ENCODE data around the gene KCTD12. TPM values are rescaled to one million over a fixed set of nuclear protein-coding genes. Genes with fewer than 3 reads are reported as not detected.

Gene KCTD12
- total RNA-seq, 1 experiment from 2014 or later = 2.8 TPM

DNA sequence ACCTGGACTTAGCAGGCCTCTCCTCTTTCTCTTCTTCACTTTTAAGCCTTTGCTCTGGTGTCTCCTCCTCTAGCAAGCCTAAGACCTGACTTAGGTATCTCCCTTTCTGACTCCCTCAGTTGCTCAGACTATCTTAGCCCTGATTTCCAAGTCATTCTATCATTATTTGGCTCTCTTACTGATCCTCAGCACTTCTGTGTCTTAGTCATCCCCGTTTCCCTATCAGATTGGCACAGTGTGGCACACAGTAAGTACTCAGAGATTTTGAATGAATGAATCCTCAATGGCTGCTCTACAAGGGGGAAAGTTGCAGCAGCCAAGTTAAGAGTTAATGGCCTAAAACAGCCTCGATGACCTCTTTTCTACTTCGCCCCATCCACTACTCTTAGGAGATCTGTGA, 8.2 kb downstream of the KCTD12 start:
- H3K36me3 Mint-ChIP-seq (ENCODE audit: insufficient read depth, unreplicated experiment) = no peaks in the 10 kb centered on the region
- no peak overlapping the region for H3K27ac Mint-ChIP-seq (ENCODE audit: unreplicated experiment)
- CTCF ChIA-PET = no interaction called here
- no peaks in the 10 kb centered on the region for H3K4me1 Mint-ChIP-seq (ENCODE audit: low read depth, unreplicated experiment)
- H3K27me3 Mint-ChIP-seq (ENCODE audit: unreplicated experiment) = no peaks in the 10 kb centered on the region
- H3K9me3 Mint-ChIP-seq (ENCODE audit: low read depth, unreplicated experiment) = no peaks in the 10 kb centered on the region
- TF ChIP-seq, protein P1, sequence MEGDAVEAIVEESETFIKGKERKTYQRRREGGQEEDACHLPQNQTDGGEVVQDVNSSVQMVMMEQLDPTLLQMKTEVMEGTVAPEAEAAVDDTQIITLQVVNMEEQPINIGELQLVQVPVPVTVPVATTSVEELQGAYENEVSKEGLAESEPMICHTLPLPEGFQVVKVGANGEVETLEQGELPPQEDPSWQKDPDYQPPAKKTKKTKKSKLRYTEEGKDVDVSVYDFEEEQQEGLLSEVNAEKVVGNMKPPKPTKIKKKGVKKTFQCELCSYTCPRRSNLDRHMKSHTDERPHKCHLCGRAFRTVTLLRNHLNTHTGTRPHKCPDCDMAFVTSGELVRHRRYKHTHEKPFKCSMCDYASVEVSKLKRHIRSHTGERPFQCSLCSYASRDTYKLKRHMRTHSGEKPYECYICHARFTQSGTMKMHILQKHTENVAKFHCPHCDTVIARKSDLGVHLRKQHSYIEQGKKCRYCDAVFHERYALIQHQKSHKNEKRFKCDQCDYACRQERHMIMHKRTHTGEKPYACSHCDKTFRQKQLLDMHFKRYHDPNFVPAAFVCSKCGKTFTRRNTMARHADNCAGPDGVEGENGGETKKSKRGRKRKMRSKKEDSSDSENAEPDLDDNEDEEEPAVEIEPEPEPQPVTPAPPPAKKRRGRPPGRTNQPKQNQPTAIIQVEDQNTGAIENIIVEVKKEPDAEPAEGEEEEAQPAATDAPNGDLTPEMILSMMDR (IDR thresholded peaks at IDR 0.05; ENCODE audit: unreplicated experiment) = no peak
- DNase-seq = no peak
- H3K4me3 Mint-ChIP-seq (ENCODE audit: low read depth, unreplicated experiment) = no peak overlapping the region
- intact Hi-C loops (cut with micrococcal nuclease; ENCODE audit: unreplicated experiment) = no loop called here
- no TSS peak for BruUV-seq (replicated peaks)

- Mint-ChIP-seq H3K4me1 (ENCODE audit: low read depth, unreplicated experiment) (no peaks in the 10 kb centered on the region), H3K4me3 (ENCODE audit: low read depth, unreplicated experiment) (no peak overlapping the region), H3K36me3 (ENCODE audit: insufficient read depth, unreplicated experiment) (no peaks in the 10 kb centered on the region), H3K9me3 (ENCODE audit: low read depth, unreplicated experiment) (no peaks in the 10 kb centered on the region), H3K27me3 (ENCODE audit: unreplicated experiment) (no peaks in the 10 kb centered on the region), H3K27ac (ENCODE audit: unreplicated experiment) (no peak overlapping the region)
- intact Hi-C loops (cut with micrococcal nuclease; ENCODE audit: unreplicated experiment) = no loop called here
- CTCF ChIA-PET = interaction anchor here (0.6 kb wide), 1 partner anchor 718 kb away, joined by 4 read pairs; no protein-coding TSS in a partner anchor
- TF ChIP-seq, protein P1 (IDR thresholded peaks at IDR 0.05; ENCODE audit: unreplicated experiment) = no peak
- no peak for DNase-seq
- BruUV-seq (replicated peaks) = no TSS peak
Observed at GRCh38 chr13:76875271-76875815, 10.9 kb downstream of the KCTD12 start.

DNA sequence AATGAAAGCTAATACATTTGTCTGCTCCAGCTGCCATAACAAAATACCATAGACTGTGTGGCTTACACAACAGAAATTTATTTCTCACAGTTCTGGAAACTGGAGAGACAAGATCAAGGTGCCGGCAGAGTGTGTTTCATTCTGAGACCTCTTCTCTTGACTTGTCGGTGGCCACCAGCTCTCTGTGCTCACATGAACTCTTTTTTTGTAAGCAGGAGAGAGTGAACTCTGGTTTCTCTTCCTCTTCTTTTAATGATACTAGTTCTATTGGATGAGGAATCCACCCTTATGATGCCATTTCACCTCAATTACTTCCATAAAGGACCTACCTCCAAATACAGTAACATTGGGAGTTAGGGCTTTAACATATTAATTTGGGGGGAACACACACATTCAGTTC, 11.7 kb downstream of the KCTD12 start:
- no peaks in the 10 kb centered on the region for H3K27me3 Mint-ChIP-seq (ENCODE audit: unreplicated experiment)
- TF ChIP-seq, protein P1 (IDR thresholded peaks at IDR 0.05; ENCODE audit: unreplicated experiment) = no peak
- DNase-seq = no peak
- CTCF ChIA-PET = no interaction called here
- BruUV-seq (replicated peaks) = no TSS peak
- no peaks in the 10 kb centered on the region for H3K9me3 Mint-ChIP-seq (ENCODE audit: low read depth, unreplicated experiment)
- H3K36me3 Mint-ChIP-seq (ENCODE audit: insufficient read depth, unreplicated experiment) = no peaks in the 10 kb centered on the region
- no peak overlapping the region for H3K27ac Mint-ChIP-seq (ENCODE audit: unreplicated experiment)
- H3K4me3 Mint-ChIP-seq (ENCODE audit: low read depth, unreplicated experiment) = no peak overlapping the region
- intact Hi-C loops (cut with micrococcal nuclease; ENCODE audit: unreplicated experiment) = no loop called here
- no peaks in the 10 kb centered on the region for H3K4me1 Mint-ChIP-seq (ENCODE audit: low read depth, unreplicated experiment)

DNA sequence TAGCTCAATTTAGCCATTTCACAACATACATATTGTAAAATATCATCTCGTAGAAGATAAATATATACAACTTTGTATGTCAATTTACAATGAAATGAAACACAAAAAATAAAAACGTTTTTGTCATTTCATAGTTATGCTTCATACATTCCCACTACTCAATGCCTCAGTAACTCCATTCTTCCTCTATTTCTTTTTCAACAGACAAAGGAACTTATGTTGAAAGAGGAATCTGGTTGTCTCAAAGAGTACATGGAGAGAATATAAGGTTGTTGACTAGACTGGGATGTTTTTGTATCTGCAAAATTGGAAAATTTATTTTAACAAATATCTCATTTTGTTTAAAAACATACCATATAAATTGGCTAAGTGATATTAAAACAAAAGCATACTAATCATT, 12.8 kb downstream of the KCTD12 start:
- Mint-ChIP-seq H3K9me3 (ENCODE audit: low read depth, unreplicated experiment) (no peaks in the 10 kb centered on the region), H3K4me3 (ENCODE audit: low read depth, unreplicated experiment) (no peak overlapping the region), H3K27ac (ENCODE audit: unreplicated experiment) (no peak overlapping the region), H3K27me3 (ENCODE audit: unreplicated experiment) (no peaks in the 10 kb centered on the region), H3K36me3 (ENCODE audit: insufficient read depth, unreplicated experiment) (no peaks in the 10 kb centered on the region), H3K4me1 (ENCODE audit: low read depth, unreplicated experiment) (no peaks in the 10 kb centered on the region)
- DNase-seq = no peak
- CTCF ChIA-PET = no interaction called here
- no TSS peak for BruUV-seq (replicated peaks)
- TF ChIP-seq, protein P1 (IDR thresholded peaks at IDR 0.05; ENCODE audit: unreplicated experiment) = no peak
- intact Hi-C loops (cut with micrococcal nuclease; ENCODE audit: unreplicated experiment) = no loop called here
